ENCODE data around the gene PPP4R1. TPM values are rescaled to one million over a fixed set of nuclear protein-coding genes. Genes with fewer than 3 reads are reported as not detected.

PPP4R1 gene
- total RNA-seq, 2 experiments from 2014 or later = 28.4 to 30.3 TPM

DNA sequence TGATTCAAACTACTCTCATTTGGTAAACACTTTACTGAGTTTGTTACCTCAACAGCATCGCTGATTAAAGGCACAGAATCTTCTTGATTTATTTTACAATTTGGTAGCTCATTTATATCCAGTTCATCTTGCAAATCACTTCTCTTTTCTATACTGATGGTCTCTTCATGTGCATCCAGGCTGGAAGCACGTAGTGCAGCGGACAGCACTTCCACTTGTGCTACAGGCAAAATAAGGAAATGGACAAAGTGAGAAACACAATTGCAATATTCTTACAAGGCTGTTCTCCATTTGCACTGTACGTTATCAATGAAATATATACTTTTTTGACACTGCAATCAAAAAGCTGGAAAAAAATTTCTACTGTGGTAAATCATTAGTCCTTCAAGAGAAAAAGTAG, 51.0 kb downstream of the PPP4R1 start:
- peaks cover 2% of the 10 kb centered on the region for H3K4me1 Mint-ChIP-seq
- H3K27me3 Mint-ChIP-seq = no peaks in the 10 kb centered on the region
- no peak overlapping the region for H3K4me3 Mint-ChIP-seq
- H3K27ac Mint-ChIP-seq = no peak overlapping the region
- DNase-seq (no peak), ATAC-seq (no peak)
- CTCF ChIA-PET = no interaction called here
- no peaks in the 10 kb centered on the region for H3K9me3 Mint-ChIP-seq (ENCODE audit: low read depth)
- H3K36me3 Mint-ChIP-seq = peaks cover 11% of the 10 kb centered on the region

DNA sequence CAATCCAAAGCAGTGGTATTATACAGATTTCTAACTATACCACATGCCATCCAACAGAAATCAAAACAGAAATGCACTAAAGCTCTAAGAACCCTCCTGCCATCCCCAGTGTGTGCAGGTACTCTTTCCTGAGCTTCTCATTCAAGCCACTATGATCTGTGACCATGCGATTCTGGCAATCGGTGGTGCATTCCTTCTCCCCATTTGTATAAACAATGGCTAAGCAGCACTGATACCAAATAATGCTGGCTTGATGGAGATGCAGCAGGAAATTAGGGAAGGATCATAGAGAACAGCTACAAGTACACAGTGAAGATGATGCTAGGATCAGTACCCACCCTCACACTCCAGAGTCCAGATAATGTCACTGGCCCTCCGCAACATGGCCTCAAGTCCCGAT, 51.8 kb downstream of the PPP4R1 start:
- Mint-ChIP-seq H3K36me3 (peaks cover 11% of the 10 kb centered on the region), H3K9me3 (ENCODE audit: low read depth) (no peaks in the 10 kb centered on the region), H3K27me3 (no peaks in the 10 kb centered on the region), H3K4me3 (no peak overlapping the region), H3K4me1 (peaks cover 2% of the 10 kb centered on the region), H3K27ac (no peak overlapping the region)
- DNase-seq (no peak), ATAC-seq (no peak)
- CTCF ChIA-PET = interaction anchor here (1.0 kb wide), 1 partner anchor 43 kb away, joined by 3 read pairs; no protein-coding TSS in a partner anchor

DNA sequence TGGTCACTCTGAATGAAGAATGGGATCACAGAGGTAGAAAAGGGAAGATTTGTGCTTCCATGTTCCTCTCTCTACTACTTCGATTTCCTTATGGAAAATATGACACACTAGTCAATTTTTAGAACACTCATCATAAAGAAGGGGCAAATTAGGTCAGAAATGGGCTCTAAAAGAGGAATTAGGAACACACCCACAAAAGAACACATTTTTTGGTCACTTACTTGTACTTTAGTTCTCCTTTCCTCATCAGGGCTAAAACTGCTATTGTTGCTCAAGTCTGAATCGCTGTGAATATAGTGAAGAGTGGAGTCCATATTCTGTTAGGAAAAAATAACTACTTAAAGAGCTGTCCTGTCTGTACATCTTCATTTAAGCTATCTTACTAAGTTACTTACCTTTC, 52.6 kb downstream of the PPP4R1 start:
- CTCF ChIA-PET = interaction anchor here (1.0 kb wide), 1 partner anchor 44 kb away, joined by 3 read pairs; no protein-coding TSS in a partner anchor
- Mint-ChIP-seq H3K9me3 (ENCODE audit: low read depth) (no peaks in the 10 kb centered on the region), H3K27me3 (no peaks in the 10 kb centered on the region)

DNA sequence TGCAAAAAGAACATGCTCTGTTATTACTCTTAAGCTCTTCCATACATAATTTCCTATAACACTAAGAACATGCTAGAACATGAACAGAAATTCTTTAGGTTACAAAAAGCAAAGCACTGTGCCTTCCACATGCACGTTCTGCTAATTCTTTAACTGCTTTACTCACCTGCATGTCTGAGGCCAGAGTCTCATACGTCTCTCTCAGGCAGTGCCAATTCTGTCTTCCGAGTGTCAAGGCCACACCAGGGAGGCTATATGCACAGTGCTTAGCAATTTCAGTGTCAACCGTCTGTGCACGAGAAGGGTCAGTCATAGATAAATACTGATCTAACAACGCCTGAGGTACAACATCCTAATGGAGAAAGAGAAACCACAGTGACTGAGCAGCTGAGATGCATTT, 55.1 kb downstream of the PPP4R1 start:
- Mint-ChIP-seq H3K36me3 (peaks cover 23% of the 10 kb centered on the region), H3K27me3 (no peaks in the 10 kb centered on the region), H3K9me3 (ENCODE audit: low read depth) (no peaks in the 10 kb centered on the region), H3K27ac (no peak overlapping the region), H3K4me1 (peaks cover 2% of the 10 kb centered on the region), H3K4me3 (no peak overlapping the region)
- ATAC-seq (no peak), DNase-seq (no peak)
- CTCF ChIA-PET = interaction anchor here (1.4 kb wide), 1 partner anchor 8 kb away, joined by 3 read pairs; no protein-coding TSS in a partner anchor

More for the DNA sequence above, 52.6 kb downstream of the PPP4R1 start:
- Mint-ChIP-seq H3K27ac (no peak overlapping the region), H3K4me1 (peaks cover 2% of the 10 kb centered on the region), H3K4me3 (no peak overlapping the region), H3K36me3 (peaks cover 11% of the 10 kb centered on the region)
- no peak for ATAC-seq
- no peak for DNase-seq

DNA sequence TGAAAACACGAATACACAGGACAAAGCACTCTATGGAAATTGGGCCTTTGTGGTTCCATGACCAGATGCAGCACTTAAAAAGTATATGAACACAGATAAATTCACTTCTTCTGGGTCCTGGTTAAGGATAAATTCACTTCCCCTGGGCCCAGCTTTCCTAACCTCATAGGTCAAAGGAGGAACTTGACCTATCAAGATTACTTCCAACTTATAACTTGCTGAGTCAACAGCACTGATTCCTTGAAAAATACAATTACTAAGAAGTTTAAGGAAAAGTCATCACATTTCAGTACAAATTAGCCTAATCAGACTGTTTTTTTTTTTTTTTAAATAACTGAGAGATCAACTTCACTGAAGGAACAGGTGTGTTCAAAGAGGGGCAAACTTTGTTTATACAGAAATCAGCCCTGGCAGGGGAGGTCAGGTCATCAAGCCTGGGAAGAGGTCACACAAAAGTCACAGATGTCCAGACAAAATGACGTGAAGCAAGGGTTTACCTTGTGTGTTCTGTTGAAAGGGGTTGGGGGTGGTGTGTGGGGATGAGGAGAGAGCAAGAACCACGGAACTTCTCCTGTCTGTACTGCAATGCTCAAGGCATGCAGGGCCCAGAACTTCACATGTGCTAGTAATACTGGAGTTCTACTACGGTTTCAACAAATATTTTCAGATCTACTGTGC, 55.8 kb downstream of the PPP4R1 start:
- no peaks in the 10 kb centered on the region for H3K9me3 Mint-ChIP-seq (ENCODE audit: low read depth)

DNA sequence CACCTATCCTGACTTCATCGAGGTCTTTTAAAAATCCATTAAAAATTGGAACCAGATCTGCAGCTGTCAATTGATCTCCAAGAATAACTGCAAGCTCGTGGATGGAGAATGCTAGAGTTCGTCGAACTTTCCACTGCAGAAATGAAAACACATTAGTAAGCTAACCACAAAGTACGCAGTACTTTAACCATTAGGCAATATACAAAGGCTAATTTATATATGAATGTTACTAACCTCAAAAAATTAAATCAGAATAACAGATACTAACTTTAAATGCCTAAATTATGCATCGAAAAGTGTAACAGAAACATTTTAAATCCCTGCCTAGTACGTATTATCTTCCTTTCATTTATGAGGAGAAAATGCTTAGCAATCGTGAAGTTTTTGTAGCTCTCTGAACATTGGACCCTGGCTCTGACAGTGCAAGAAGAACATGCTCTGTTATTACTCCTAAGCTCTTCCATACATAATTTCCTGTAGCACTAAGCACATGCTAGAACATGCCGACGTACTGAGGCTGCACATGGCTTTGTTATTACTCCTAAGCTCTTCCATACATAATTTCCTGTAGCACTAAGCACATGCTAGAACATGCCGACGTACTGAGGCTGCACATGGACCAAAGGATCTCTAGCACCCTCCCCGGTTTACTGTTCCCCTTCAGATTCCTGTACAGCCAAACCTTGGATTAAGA, 57.0 kb downstream of the PPP4R1 start:
- Mint-ChIP-seq H3K36me3 (peaks cover 34% of the 10 kb centered on the region), H3K9me3 (ENCODE audit: low read depth) (no peaks in the 10 kb centered on the region), H3K27ac (no peak overlapping the region)

More for the DNA sequence above, 55.8 kb downstream of the PPP4R1 start:
- peaks cover 2% of the 10 kb centered on the region for H3K4me1 Mint-ChIP-seq
- no peaks in the 10 kb centered on the region for H3K27me3 Mint-ChIP-seq
- CTCF ChIA-PET = no interaction called here
- peaks cover 27% of the 10 kb centered on the region for H3K36me3 Mint-ChIP-seq
- no peak for ATAC-seq
- H3K4me3 Mint-ChIP-seq = no peak overlapping the region
- no peak for DNase-seq
- H3K27ac Mint-ChIP-seq = no peak overlapping the region

DNA sequence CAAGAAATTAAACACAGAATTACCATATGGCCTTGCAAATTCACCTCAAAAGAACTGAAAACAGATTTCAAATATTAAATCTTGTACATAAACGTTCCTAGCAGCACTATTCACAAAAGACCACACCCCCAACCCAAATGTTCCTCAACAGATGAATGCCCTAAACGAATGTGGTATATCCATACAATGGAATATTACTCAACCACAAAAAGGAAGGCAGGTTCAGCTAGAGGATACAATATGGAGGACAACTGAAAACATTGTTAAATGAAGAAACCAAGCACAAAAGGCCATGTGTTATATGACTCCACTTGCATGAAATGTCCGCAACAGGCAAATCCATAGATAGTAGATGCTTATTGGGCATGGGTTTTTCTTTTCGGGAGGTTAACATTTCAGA, 61.7 kb downstream of the PPP4R1 start:
- CTCF ChIA-PET = no interaction called here
- H3K27ac Mint-ChIP-seq = no peak overlapping the region
- no peak for ATAC-seq
- peaks cover 42% of the 10 kb centered on the region for H3K36me3 Mint-ChIP-seq
- no peaks in the 10 kb centered on the region for H3K9me3 Mint-ChIP-seq (ENCODE audit: low read depth)
- H3K27me3 Mint-ChIP-seq = no peaks in the 10 kb centered on the region
- no peak overlapping the region for H3K4me3 Mint-ChIP-seq
- no peak for DNase-seq
- H3K4me1 Mint-ChIP-seq = no peaks in the 10 kb centered on the region

More for the DNA sequence above, 57.0 kb downstream of the PPP4R1 start:
- peaks cover 2% of the 10 kb centered on the region for H3K4me1 Mint-ChIP-seq
- H3K4me3 Mint-ChIP-seq = no peak overlapping the region
- no peak for ATAC-seq
- no peak for DNase-seq
- H3K27me3 Mint-ChIP-seq = no peaks in the 10 kb centered on the region
- CTCF ChIA-PET = no interaction called here

DNA sequence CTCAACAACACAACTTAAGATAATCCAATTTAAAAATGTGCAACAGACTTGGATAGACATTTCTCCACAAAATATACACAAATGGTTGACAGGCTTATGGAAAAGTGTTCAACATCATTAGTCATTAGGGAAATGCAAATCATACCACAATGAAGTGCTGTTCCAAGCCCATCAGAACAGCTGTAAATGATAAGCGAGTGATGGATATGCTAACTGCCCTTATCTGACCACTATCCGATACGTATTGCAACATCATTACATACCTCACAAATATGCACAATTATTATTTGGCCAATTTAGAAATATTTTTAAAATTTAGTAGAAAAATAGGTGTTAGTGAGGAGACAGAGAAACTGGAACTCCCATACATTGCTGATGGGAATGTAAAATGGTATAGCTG, 62.2 kb downstream of the PPP4R1 start:
- CTCF ChIA-PET = no interaction called here

DNA sequence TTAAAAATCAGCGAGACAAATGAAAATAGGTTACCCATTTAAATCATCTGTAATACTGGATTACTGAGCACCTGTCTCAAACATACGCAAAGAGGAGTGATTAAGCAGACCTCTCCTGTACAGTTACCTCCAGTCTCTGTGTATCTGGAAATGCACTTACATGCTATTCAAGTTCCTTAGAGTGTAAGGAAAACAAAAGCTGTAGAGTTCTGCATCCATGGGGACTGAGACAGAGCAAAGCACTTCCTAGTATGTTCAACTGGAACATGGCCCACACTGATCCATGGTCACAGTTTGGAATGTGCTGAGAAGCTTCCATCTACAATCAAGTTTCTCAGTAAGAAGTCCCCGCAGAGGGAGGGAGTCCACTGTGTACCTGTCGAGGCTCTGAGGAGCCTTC, 63.9 kb downstream of the PPP4R1 start:
- CTCF ChIA-PET = interaction anchor here (1.3 kb wide), 1 partner anchor 62 kb away, joined by 3 read pairs; no protein-coding TSS in a partner anchor
- Mint-ChIP-seq H3K4me1 (no peaks in the 10 kb centered on the region), H3K27ac (no peak overlapping the region), H3K36me3 (peaks cover 37% of the 10 kb centered on the region), H3K9me3 (ENCODE audit: low read depth) (no peaks in the 10 kb centered on the region), H3K4me3 (no peak overlapping the region), H3K27me3 (no peaks in the 10 kb centered on the region)
- ATAC-seq = no peak
- DNase-seq = no peak

More for the DNA sequence above, 62.2 kb downstream of the PPP4R1 start:
- H3K4me3 Mint-ChIP-seq = no peak overlapping the region
- H3K27me3 Mint-ChIP-seq = no peaks in the 10 kb centered on the region
- no peak overlapping the region for H3K27ac Mint-ChIP-seq
- ATAC-seq = no peak
- no peak for DNase-seq
- no peaks in the 10 kb centered on the region for H3K4me1 Mint-ChIP-seq
- H3K9me3 Mint-ChIP-seq (ENCODE audit: low read depth) = no peaks in the 10 kb centered on the region
- peaks cover 44% of the 10 kb centered on the region for H3K36me3 Mint-ChIP-seq

DNA sequence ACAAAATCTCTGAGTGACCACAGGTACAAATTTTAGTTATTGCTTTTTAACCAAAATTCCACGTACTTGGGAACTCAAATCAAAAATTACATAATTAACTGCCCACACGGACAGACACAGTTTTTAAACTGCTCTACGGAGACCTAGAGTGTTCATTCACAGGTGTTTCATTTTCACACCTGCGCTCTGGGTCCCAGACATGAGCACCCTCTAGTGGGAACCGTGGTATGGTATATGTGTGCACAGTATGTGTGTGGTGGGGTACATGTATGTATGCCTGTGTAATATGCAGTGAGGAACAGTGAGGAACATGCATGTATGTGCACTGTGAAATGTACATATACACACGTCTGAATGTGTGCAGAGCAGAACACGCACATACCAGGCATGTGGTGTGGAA, 65.0 kb downstream of the PPP4R1 start:
- H3K27ac Mint-ChIP-seq = no peak overlapping the region
- peaks cover 32% of the 10 kb centered on the region for H3K36me3 Mint-ChIP-seq
- H3K27me3 Mint-ChIP-seq = no peaks in the 10 kb centered on the region
- no peak overlapping the region for H3K4me3 Mint-ChIP-seq
- H3K4me1 Mint-ChIP-seq = no peaks in the 10 kb centered on the region
- no peaks in the 10 kb centered on the region for H3K9me3 Mint-ChIP-seq (ENCODE audit: low read depth)
- CTCF ChIA-PET = no interaction called here
- DNase-seq (no peak), ATAC-seq (no peak)

DNA sequence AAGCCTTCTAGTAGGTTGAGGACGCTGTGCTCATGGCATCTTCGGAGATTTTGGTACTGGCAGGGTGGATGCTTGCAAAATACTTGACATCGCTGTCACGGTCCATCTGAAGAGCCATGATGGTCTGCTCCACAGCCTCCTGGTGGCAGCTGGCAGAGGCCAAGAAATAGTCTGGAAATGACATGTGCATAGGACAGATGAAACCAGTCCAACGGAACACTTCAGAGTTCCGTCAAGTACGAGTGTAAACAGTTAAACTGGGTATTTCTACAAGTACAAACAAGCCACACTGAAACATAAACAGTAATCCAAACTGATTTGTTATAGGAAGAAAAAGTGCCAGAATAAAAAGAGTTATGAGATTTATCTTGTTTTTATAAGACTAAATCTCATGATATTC, 66.6 kb downstream of the PPP4R1 start:
- DNase-seq (no peak), ATAC-seq (no peak)
- CTCF ChIA-PET = no interaction called here
- Mint-ChIP-seq H3K4me3 (no peak overlapping the region), H3K36me3 (peaks cover 22% of the 10 kb centered on the region), H3K27me3 (no peaks in the 10 kb centered on the region), H3K9me3 (ENCODE audit: low read depth) (no peaks in the 10 kb centered on the region), H3K27ac (no peak overlapping the region), H3K4me1 (no peaks in the 10 kb centered on the region)

DNA sequence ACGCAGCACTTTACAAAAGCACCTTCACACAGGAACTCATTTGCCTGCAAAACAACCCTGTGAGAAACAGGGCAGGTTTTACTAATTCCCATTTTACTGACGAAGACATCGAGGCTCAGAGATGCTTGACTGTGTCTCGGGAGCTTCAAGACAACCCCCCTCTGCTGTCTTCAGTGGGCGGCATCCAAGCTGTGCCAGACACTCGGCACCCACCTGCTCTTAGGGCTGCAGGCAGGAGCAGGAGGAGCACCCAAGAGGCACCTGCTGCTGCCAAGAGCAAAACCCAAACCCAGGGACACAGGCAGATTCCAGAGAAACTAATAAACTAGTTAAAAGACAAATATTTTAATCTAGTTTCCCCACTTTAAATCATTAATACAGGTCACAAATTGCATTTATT, 67.9 kb downstream of the PPP4R1 start:
- Mint-ChIP-seq H3K36me3 (peaks cover 15% of the 10 kb centered on the region), H3K9me3 (ENCODE audit: low read depth) (no peaks in the 10 kb centered on the region), H3K4me3 (no peak overlapping the region), H3K4me1 (no peaks in the 10 kb centered on the region), H3K27me3 (no peaks in the 10 kb centered on the region), H3K27ac (no peak overlapping the region)
- ATAC-seq = no peak
- CTCF ChIA-PET = no interaction called here
- DNase-seq = no peak

DNA sequence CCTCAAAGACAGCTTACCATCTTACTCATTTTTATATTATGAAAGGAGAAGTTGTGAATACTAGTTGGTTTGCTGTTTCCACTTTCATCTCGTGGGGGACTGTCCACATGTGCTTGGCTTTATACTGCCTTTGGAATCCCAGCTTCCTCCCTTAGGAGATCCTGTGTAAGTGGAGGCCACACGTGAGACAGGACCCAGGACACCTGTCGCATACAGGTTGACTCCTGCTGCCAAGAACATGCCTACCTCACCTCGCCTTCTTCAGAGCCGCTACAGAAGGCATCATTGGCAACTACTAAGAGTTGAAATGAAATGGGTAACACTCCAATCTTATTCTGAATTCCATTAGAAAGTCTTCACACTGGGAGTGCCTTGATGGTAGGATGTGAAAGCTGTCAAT, 69.3 kb downstream of the PPP4R1 start:
- Mint-ChIP-seq H3K9me3 (ENCODE audit: low read depth) (no peaks in the 10 kb centered on the region), H3K27me3 (no peaks in the 10 kb centered on the region), H3K36me3 (peaks cover 15% of the 10 kb centered on the region), H3K4me1 (no peaks in the 10 kb centered on the region), H3K27ac (no peak overlapping the region), H3K4me3 (no peak overlapping the region)
- DNase-seq = no peak
- CTCF ChIA-PET = interaction anchor here (1.1 kb wide), 1 partner anchor 29 kb away, joined by 3 read pairs; no protein-coding TSS in a partner anchor
- ATAC-seq = no peak

DNA sequence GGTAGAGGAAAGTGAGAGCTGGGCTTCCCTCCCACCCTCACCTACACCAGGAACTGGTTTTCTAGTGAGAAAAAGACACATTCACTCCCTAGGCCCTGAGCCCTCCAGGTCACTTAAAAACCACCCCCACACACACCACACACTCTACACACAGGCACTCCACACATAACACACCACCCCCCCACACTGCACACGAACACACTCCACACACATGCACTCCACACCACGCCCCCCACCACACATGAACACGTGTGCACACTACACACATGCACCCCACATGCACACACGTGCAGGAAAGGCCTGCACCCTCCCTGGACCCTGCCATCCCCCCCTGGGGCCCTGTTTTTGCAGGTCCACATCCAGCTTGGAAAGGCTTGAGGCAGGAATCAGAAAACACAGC, 71.4 kb downstream of the PPP4R1 start:
- CTCF ChIA-PET = no interaction called here
- no peak overlapping the region for H3K4me3 Mint-ChIP-seq
- no peaks in the 10 kb centered on the region for H3K9me3 Mint-ChIP-seq (ENCODE audit: low read depth)
- H3K36me3 Mint-ChIP-seq = peaks cover 8% of the 10 kb centered on the region
- ATAC-seq = no peak
- DNase-seq = no peak
- H3K27ac Mint-ChIP-seq = no peak overlapping the region
- H3K27me3 Mint-ChIP-seq = no peaks in the 10 kb centered on the region
- no peaks in the 10 kb centered on the region for H3K4me1 Mint-ChIP-seq

Data from activated CD8-positive, alpha-beta memory T cell treated with anti-CD3 and anti-CD28 coated beads, Interleukin-2, amount 10 ng/mL, durations not matched to agents 7 days and 5 days (primary cell).